Neural progenitor cell (in vitro differentiated cells): ENCODE results near the gene HUWE1. TPM values are rescaled to one million over a fixed set of nuclear protein-coding genes. Genes with fewer than 3 reads are reported as not detected.

Experiments
- DNase-seq: peaks from one replicate; pipeline ENCODE4 v3.0.0-alpha.2; 2016; ENCODE audit warnings: low spot score
- H2AFZ ChIP-seq: fragments of 200-600 bp; sonication (generic); replicated peaks from 2 replicates; pipeline ENCODE4 v1.6.1; 2016; ENCODE audit warnings: antibody characterized with exemption
- H3F3A ChIP-seq: fragments of 200-600 bp; sonication (generic); 2 replicates; pipeline ENCODE4 v1.6.1; 2016; ENCODE audit warnings: antibody characterized with exemption, low read depth
- H3K27ac ChIP-seq: fragments of 200-600 bp; sonication (generic); 2 replicates; pipeline ENCODE4 v1.5.1; 2016; ENCODE audit warnings: mild to moderate bottlenecking
- H3K27me3 ChIP-seq: fragments of 200-600 bp; sonication (generic); 2 replicates; pipeline ENCODE4 v1.6.1; 2016; ENCODE audit warnings: mild to moderate bottlenecking, moderate library complexity
- H3K36me3 ChIP-seq: fragments of 200-600 bp; sonication (generic); 2 replicates; pipeline ENCODE4 v1.5.1; 2016
- H3K4me1 ChIP-seq: fragments of 200-600 bp; sonication (generic); 2 replicates; pipeline ENCODE4 v1.6.1; 2016; ENCODE audit warnings: mixed run types
- H3K4me2 ChIP-seq: fragments of 200-600 bp; sonication (generic); 2 replicates; pipeline ENCODE4 v1.6.1; 2016
- H3K4me3 ChIP-seq: fragments of 200-600 bp; sonication (generic); 2 replicates; pipeline ENCODE4 v1.5.1; 2016
- H3K79me2 ChIP-seq: fragments of 200-600 bp; sonication (generic); 2 replicates; pipeline ENCODE4 v1.6.1; 2016; ENCODE audit warnings: low read depth
- H3K9ac ChIP-seq: fragments of 200-600 bp; sonication (generic); 2 replicates; pipeline ENCODE4 v1.6.1; 2016
- H3K9me3 ChIP-seq: fragments of 200-600 bp; sonication (generic); 2 replicates; pipeline ENCODE4 v1.5.1; 2016; ENCODE audit warnings: low read depth
- H4K20me1 ChIP-seq: fragments of 200-600 bp; sonication (generic); 2 replicates; pipeline ENCODE4 v1.6.1; 2016; ENCODE audit warnings: low read depth
- H3K27ac Mint-ChIP-seq: 3 replicates; pipeline ENCODE4 v1.8.0; 2021; ENCODE audit warnings: mixed read lengths
- H3K27me3 Mint-ChIP-seq: 2 replicates; pipeline ENCODE4 v1.8.0; 2022; ENCODE audit warnings: low read depth, mild to moderate bottlenecking, inconsistent platforms, moderate library complexity, mixed read lengths; ENCODE audit not compliant: insufficient read depth
- H3K36me3 Mint-ChIP-seq: 3 replicates; pipeline ENCODE4 v1.8.0; 2021; ENCODE audit warnings: mixed read lengths
- H3K4me1 Mint-ChIP-seq: 3 replicates; pipeline ENCODE4 v1.8.0; 2021; ENCODE audit warnings: mixed read lengths
- H3K4me3 Mint-ChIP-seq: 3 replicates; pipeline ENCODE4 v1.8.0; 2021; ENCODE audit warnings: mild to moderate bottlenecking, moderate library complexity, mixed read lengths
- H3K9me3 Mint-ChIP-seq: 3 replicates; pipeline ENCODE4 v1.8.0; 2020; ENCODE audit warnings: mixed read lengths
- CTCF ChIP-seq: fragments of 200-600 bp; sonication (generic); IDR thresholded peaks from 2 replicates; pipeline ENCODE4 v1.5.1; 2017; ENCODE audit warnings: antibody characterized with exemption, mild to moderate bottlenecking
- EZH2 ChIP-seq: fragments of 200-600 bp; sonication (generic); IDR thresholded peaks from 2 replicates; pipeline ENCODE4 v1.6.1; 2017; ENCODE audit warnings: antibody characterized with exemption, mild to moderate bottlenecking, moderate library complexity
- EZH2phosphoT487 ChIP-seq: fragments of 200-600 bp; sonication (generic); IDR thresholded peaks from 2 replicates; pipeline ENCODE4 v1.6.1; 2017; ENCODE audit warnings: antibody characterized with exemption
- total RNA-seq: library from RNA; depleted of rRNA; stranded (reverse); fragments of >200 nt; gene quantifications from 2 replicates; pipeline ENCODE4 v1.2.3, GENCODE V29; 2015; ENCODE audit warnings: low replicate concordance

The HUWE1 gene, protein sequence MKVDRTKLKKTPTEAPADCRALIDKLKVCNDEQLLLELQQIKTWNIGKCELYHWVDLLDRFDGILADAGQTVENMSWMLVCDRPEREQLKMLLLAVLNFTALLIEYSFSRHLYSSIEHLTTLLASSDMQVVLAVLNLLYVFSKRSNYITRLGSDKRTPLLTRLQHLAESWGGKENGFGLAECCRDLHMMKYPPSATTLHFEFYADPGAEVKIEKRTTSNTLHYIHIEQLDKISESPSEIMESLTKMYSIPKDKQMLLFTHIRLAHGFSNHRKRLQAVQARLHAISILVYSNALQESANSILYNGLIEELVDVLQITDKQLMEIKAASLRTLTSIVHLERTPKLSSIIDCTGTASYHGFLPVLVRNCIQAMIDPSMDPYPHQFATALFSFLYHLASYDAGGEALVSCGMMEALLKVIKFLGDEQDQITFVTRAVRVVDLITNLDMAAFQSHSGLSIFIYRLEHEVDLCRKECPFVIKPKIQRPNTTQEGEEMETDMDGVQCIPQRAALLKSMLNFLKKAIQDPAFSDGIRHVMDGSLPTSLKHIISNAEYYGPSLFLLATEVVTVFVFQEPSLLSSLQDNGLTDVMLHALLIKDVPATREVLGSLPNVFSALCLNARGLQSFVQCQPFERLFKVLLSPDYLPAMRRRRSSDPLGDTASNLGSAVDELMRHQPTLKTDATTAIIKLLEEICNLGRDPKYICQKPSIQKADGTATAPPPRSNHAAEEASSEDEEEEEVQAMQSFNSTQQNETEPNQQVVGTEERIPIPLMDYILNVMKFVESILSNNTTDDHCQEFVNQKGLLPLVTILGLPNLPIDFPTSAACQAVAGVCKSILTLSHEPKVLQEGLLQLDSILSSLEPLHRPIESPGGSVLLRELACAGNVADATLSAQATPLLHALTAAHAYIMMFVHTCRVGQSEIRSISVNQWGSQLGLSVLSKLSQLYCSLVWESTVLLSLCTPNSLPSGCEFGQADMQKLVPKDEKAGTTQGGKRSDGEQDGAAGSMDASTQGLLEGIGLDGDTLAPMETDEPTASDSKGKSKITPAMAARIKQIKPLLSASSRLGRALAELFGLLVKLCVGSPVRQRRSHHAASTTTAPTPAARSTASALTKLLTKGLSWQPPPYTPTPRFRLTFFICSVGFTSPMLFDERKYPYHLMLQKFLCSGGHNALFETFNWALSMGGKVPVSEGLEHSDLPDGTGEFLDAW (N-terminal part only)
- 149 and 154 TPM in 2 replicates for total RNA-seq

GRCh38 chrX:53686151-53686885 lies at the start of gene HUWE1:
HUWE1 (minus strand) TSS chrX:53686719; CDS start chrX:53654107, 32,612 bp downstream.
- peak within 1 kb of the TSS; percentile 67 for H3K9ac ChIP-seq
- H3K27me3 ChIP-seq, result no peaks in the 10 kb centered on the region
- no peaks in the 10 kb centered on the region for H3K36me3 ChIP-seq
- no peak for TF ChIP-seq EZH2
- no peak for TF ChIP-seq EZH2phosphoT487
- TF ChIP-seq CTCF, result no peak
- peaks cover 6% of the 10 kb centered on the region for H3K9me3 Mint-ChIP-seq
- peaks cover 31% of the 10 kb centered on the region for H3F3A ChIP-seq
- peak within 1 kb of the TSS; percentile 82 for H3K4me2 ChIP-seq
- peaks cover 9% of the 10 kb centered on the region for H3K4me1 Mint-ChIP-seq
- H3K27ac ChIP-seq, result peak within 1 kb of the TSS; percentile 88
- H3K4me1 ChIP-seq, result no peaks in the 10 kb centered on the region
- peak within 1 kb of the TSS; percentile 95 for H3K4me3 Mint-ChIP-seq
- peaks cover 5% of the 10 kb centered on the region for H3K27me3 Mint-ChIP-seq
- peaks cover 41% of the 10 kb centered on the region for H3K79me2 ChIP-seq
- peaks cover 16% of the 10 kb centered on the region for H4K20me1 ChIP-seq
- peak; percentile 91 for DNase-seq
- peak within 1 kb of the TSS; percentile 92 for H3K27ac Mint-ChIP-seq
- H3K36me3 Mint-ChIP-seq, result peaks cover 3% of the 10 kb centered on the region
- no peaks in the 10 kb centered on the region for H3K9me3 ChIP-seq
- peak within 1 kb of the TSS; percentile 79 for H2AFZ ChIP-seq
- peak within 1 kb of the TSS; percentile 76 for H3K4me3 ChIP-seq

DNA sequence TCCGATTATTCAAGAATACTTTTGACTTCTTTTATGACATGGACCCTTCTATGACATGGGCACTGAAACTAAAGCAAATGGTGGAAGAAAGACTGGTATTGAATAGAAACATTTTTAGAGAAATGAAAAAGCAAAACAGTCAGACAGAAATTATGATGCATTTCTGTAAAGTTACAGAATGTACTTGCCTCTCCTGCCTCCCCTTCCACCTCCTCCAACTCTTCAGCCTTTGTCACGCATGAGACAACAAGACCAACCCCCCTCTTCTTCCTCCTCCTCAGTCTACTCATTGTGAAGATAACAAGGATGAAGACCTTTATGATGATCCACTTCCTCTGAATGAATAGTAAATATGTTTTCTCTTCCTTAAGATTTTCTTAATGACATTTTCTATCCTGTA lies 46.3 kb upstream of the HUWE1 start:
- TF ChIP-seq EZH2phosphoT487 (no peak), EZH2 (no peak), CTCF (no peak)
- Mint-ChIP-seq H3K27ac (no peak overlapping the region), H3K27me3 (no peaks in the 10 kb centered on the region), H3K9me3 (peaks cover 8% of the 10 kb centered on the region), H3K36me3 (no peaks in the 10 kb centered on the region), H3K4me3 (no peak overlapping the region), H3K4me1 (no peaks in the 10 kb centered on the region)
- H4K20me1 ChIP-seq, result no peaks in the 10 kb centered on the region
- no peaks in the 10 kb centered on the region for H3K9me3 ChIP-seq
- H2AFZ ChIP-seq, result no peak overlapping the region
- no peaks in the 10 kb centered on the region for H3K79me2 ChIP-seq
- DNase-seq, result no peak
- no peaks in the 10 kb centered on the region for H3K36me3 ChIP-seq
- no peak overlapping the region for H3K9ac ChIP-seq
- H3K4me1 ChIP-seq, result no peaks in the 10 kb centered on the region
- no peak overlapping the region for H3K4me3 ChIP-seq
- no peak overlapping the region for H3K27ac ChIP-seq
- no peak overlapping the region for H3K4me2 ChIP-seq
- no peaks in the 10 kb centered on the region for H3K27me3 ChIP-seq
- no peaks in the 10 kb centered on the region for H3F3A ChIP-seq

DNA sequence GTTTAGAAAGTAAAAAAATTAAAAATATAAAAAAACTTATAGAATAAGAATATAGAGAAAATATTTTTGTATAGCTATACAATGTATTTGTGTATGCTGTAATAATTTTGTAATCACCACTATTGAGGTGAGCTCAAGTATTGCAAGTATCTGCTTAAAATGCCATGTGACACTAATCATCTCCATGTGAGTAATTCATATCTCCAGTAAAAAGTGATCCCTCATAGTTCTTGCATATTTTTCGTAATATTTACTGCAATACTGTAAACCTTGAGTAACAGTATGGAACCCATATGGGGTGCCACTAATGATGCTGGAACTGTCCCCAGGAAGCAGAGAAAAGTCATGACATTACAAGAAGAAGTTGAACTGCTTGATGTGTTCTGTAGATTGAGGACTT lies 43.2 kb upstream of the HUWE1 start:
- no peak for DNase-seq
- no peak for TF ChIP-seq EZH2
- H3K4me1 ChIP-seq, result no peaks in the 10 kb centered on the region
- no peak overlapping the region for H3K9ac ChIP-seq
- H3K27me3 ChIP-seq, result no peaks in the 10 kb centered on the region
- Mint-ChIP-seq H3K36me3 (no peaks in the 10 kb centered on the region), H3K27me3 (no peaks in the 10 kb centered on the region), H3K9me3 (peaks cover 12% of the 10 kb centered on the region), H3K4me1 (no peaks in the 10 kb centered on the region), H3K27ac (no peak overlapping the region), H3K4me3 (no peak overlapping the region)
- no peaks in the 10 kb centered on the region for H3K9me3 ChIP-seq
- H3K36me3 ChIP-seq, result no peaks in the 10 kb centered on the region
- H3K4me2 ChIP-seq, result no peak overlapping the region
- H2AFZ ChIP-seq, result no peak overlapping the region
- H3K4me3 ChIP-seq, result no peak overlapping the region
- no peaks in the 10 kb centered on the region for H3F3A ChIP-seq
- H3K79me2 ChIP-seq, result no peaks in the 10 kb centered on the region
- H4K20me1 ChIP-seq, result no peaks in the 10 kb centered on the region
- H3K27ac ChIP-seq, result no peak overlapping the region
